NCI-H2196 (cell line): ENCODE measurements around the gene UMAD1.
A peak's percentile ranks its signal among the peaks of the same experiment; 100 is the strongest.

ENCODE experiments used
- DNase-seq: peaks from one replicate; lab custom pipeline; 2025; ENCODE audit not compliant: unreplicated experiment; lab: John Stamatoyannopoulos, UW

UMAD1 gene

GRCh38 chr7:7870555-7870954, 230.0 kb downstream of the UMAD1 start:
- peak; percentile 19 for DNase-seq

DNA sequence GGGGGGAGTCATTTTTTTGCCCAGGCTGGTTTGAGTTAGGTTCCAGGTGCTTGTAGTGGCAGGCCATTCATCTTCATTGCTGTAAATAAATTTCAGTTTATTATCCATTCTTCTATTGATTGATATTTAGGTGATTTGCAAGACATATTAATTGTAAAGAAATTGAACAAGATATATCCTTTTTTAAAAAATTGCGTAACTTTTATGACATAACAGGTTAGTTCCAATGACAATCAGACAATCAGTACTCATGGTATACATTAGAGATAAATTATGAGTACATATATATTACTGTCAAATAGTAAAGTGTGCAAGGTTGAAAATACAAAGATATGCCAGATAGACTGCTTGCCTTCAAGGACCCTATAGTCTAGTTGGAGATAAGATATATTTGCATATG, 235.9 kb downstream of the UMAD1 start:
- DNase-seq: no peak

GRCh38 chr7:7881581-7881980, 241.0 kb downstream of the UMAD1 start:
- no peak for DNase-seq

DNA sequence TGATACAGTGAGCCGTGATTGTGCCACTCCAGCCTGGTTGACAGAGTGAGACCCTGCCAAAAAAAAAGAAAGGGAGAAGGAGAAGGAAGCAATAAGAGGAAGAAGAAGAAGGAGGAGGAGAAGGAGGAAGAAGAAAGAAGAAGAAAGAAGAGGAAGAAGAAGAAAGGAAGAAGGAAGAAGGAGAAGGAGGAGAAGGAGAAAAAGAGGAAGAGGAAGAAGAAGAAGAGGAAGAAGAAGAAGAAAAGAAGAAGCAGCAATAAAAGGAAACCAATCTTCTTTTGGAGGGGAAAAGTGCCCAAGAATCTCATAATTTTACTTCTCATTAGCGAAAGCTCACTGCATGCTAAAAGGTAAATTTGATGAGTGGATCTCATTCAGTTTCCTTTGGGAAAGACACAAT, 242.3 kb downstream of the UMAD1 start:
- DNase-seq: no peak

GRCh38 chr7:7883394-7883793, 242.8 kb downstream of the UMAD1 start:
- no peak for DNase-seq

DNA sequence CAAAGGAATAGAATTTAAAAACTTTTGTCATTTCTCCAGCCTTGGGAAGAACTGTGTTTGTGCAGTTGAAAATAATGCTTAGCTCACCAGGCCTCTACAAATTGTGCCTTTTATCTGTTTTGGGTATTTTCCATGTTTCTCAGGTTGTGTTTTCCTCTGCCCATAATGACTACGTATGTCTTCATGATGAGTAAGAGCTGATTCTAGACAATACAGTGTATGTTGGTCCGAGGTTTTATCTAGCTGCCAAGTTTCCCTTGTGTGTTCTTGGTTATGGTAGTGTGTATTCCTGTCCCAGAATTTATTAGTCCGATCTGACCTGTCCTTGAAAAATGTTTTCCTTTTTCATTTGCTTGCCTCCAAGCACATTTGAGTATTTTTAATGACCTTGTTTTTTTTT, 244.3 kb downstream of the UMAD1 start:
- DNase-seq: no peak

DNA sequence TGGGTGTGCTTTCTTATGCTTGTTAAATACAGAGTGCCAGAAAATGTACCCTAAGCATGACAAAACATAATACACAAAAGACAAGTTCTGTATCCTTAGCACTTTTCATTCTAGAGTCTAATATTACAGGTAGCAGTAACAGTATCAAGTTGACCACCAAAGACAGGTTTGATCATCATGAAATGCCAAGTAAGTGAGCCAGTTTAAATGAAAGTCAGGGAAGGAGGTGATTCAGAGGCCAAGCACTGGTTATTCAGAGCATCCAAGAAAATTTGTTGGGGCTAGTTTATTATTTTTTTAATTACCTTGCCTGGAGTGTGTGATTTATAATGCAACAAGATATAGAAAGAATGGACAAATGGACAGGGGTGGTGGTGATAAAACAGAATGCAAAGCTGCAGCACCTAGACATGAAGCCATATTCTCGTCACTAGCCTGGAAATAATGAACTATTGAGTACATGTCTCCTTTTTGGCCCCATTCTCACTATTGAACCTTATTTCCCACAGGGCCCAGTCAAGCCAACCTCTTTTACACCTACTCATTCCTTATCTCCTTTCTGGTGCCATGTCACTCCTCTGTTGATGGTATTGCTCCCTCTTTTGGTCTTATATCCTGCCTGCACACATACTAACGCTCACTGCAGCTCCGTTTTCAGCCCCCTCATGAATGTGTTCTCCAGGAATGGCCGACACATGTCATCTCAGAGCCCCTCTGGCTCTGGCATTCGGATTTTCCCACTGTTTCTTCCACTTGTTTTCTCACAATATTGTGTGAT, 249.4 kb downstream of the UMAD1 start:
- DNase-seq: no peak

DNA sequence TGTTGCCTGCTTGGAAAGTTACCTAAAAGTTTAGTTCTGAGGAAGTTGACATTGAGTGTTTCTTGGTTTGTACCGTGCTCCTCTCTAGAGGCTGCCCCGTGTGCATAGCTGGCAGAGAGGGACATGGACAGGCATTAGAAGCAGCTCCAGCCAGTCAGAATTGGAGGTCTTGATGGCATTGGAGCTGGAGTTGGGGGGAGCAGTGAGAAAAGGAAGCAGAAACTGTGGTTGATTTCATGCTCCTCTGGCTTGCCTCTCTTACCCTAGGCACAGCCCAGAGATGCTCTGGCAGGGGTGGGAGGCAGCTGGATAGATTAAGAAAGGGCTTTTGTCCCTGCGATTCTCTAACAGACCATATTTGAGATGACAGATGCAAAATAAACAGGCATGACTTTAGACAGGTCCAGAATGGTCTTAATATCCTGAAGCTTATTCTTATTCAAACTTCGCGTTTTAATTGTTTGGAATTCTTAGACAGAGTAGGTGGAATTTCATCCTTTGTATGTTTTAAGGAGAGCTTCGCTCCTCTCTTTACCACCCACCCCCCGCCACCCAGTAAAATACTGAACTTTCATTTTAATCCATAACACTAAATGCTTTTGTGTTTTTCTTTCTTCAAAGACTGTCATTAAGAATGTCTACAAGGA, 254.6 kb downstream of the UMAD1 start:
- no peak for DNase-seq

- DNase-seq: no peak
Measured at GRCh38 chr7:7895754-7896153, 255.2 kb downstream of the UMAD1 start.

DNA sequence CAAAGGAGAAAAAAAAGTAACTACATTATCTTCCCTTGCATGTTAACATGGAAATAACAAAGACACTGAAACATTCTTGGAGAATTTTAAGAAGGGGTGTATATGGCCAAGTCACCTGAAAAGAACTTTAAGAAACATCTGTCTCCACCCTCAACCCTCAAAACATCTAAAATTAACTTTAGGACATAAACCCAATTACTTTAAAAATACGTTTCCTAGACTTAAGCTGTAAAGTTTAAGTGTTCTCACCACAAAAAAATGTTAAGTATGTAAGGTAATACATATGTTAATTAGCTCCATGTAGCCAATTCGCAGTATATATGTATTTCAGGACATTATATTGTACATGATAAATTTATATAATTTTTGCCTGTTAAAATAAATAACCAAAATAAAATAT, 257.0 kb downstream of the UMAD1 start:
- no peak for DNase-seq

GRCh38 chr7:7897949-7898515, 257.5 kb downstream of the UMAD1 start:
- DNase-seq: no peak

GRCh38 chr7:7902845-7903244, 262.3 kb downstream of the UMAD1 start:
- no peak for DNase-seq

DNA sequence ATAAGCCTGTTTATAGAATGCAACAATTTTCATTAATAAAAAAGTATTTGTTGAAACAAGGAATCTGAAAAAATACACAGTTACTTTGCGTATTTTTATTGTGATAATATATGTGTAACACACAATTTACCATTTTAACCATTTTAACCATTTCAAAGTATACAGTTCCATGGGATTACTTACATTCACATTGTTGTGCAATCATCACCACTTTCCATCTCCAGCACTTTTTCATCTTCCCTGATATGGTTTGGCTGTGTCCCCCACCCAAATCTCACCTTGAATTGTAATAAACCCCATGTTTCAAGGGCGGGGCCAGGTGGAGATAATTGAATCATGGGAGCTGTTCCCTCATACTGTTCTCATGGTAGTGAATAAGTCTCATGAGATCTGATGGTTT, 266.8 kb downstream of the UMAD1 start:
- DNase-seq: no peak

DNA sequence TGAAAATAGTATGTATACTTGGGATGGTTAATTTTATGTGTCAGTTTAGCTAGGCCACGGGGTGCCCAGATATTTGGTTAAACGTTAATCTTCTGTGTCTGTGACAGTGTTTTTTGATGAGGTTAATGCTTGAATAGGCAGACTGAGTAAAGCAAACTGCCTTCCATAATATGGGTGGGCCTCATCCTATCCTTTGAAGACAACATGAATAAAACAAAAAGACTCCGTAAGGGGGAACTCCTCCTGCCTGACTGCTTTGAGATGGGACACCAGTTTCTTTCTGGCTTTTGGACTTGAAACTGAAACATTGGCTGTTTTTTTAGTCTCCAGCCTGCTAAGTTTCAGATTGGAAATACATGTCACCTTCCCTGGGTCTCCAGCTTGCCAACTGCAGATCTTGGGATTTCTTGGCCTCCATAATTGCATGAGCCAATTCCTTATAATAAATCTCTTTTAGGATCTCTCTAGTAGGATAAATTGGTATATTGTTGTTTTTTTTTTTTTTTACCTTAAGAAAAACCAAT, 268.1 kb downstream of the UMAD1 start:
- no peak for DNase-seq

GRCh38 chr7:7909376-7909775, 268.8 kb downstream of the UMAD1 start:
- no peak for DNase-seq

DNA sequence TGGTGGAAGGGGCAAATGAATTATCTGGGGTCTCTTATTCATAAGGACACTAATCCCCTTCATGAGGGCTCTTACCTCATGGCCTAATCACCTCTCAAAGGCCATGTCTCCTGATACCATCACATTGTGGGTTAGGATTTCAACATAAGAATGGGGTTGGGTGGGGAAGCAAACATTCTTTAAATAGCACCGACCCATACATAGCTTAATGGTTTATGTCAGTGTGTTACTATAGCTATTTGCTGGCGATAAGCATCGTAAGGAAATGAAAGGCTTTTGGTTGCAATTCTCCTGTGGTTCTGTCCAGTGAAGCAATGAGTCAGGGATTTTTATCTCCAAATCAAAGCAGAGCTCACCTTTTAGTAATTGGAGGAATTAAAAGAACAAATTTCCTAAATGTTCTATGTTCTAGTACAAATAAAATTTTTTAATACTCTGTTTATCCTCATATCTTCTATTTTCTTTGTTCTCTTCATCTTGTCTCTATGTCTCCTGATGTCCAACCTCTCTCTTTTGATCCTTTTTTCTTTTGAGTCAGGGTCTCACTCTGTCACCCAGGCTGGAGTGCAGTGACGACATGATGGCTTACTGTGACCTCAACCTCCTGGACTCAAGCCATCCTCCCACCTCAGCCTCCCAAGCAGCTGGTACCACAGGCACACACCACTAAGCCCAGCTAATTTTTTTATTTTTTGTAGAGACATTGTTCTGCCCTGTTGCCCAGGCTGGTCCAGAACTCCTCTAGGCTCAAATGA, 271.0 kb downstream of the UMAD1 start:
- no peak for DNase-seq

DNA sequence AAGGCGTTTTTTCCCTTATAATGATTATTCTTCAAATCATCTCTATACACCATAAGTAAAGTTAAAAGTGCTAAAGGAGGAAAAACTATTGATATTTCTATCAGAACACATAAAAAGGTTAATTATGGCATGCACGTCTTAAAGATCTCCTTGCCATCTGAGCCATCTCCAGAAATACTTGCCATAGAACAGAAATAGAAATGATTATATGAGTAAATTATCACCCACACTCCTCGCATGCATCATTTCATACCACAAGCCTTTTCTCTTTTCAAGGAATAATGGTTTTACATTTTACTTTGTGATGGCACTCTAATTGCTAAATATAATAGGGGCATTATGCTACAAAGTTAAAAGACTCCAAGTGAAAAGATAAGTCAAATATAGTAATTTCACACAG, 272.4 kb downstream of the UMAD1 start:
- DNase-seq: no peak

GRCh38 chr7:7913504-7913903, 273.0 kb downstream of the UMAD1 start:
- peak; percentile 20 for DNase-seq

DNA sequence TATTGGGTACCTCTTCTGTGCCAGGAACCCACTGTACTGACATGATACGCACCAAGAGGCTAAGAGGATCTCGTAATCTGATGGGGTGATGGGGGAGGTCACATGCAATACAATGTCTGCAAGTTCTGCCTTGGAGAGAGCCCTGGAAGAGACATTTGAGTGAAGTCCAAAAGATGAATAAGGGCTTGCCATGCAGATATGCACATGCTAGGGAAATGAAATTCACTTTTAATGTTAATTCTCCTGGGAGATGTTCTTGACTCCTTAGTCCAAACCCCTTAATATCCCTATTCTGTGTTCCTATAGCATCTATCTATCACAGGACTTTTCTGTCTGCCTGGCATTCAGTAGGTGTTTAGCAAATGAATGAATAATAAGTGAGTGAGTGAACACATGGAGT, 274.0 kb downstream of the UMAD1 start:
- DNase-seq: no peak

GRCh38 chr7:7916064-7916463, 275.5 kb downstream of the UMAD1 start:
- no peak for DNase-seq

GRCh38 chr7:7917593-7917992, 277.0 kb downstream of the UMAD1 start:
- DNase-seq: no peak
